ENCODE data around the gene PITPNM1.
"Not testable (repeated sequence)": the region's sequence is repeated elsewhere in the genome, so short reads cannot be mapped to it uniquely, and the experiment has no call there.

Gene PITPNM1

GRCh38 chr11:67482827-67483798, 22.1 kb downstream of the PITPNM1 start, which contains the start of gene AIP:
AIP (plus strand) TSS chr11:67483026; CDS start chr11:67483159, 133 bp downstream.
- peak; percentile 90 for DNase-seq (ENCODE audit: extremely low read depth, low read depth)
- no peak; the same call in none of the 2 replicates for TF ChIP-seq CTCF (IDR thresholded peaks at IDR 0.05; ENCODE audit: low read depth, low read length)

GRCh38 chr11:67482275-67482826, 22.8 kb downstream of the PITPNM1 start:
- no peak for DNase-seq (ENCODE audit: extremely low read depth, low read depth)
- no peak for TF ChIP-seq CTCF (IDR thresholded peaks at IDR 0.05; ENCODE audit: low read depth, low read length)

GRCh38 chr11:67477344-67478050, 27.7 kb downstream of the PITPNM1 start:
- not testable (repeated sequence) for DNase-seq (ENCODE audit: extremely low read depth, low read depth)

- not testable (repeated sequence) for DNase-seq (ENCODE audit: extremely low read depth, low read depth)
Observed at GRCh38 chr11:67476692-67477091, 28.5 kb downstream of the PITPNM1 start.

- DNase-seq (ENCODE audit: extremely low read depth, low read depth), result no peak
- no peak for TF ChIP-seq CTCF (IDR thresholded peaks at IDR 0.05; ENCODE audit: low read depth, low read length)
Observed at GRCh38 chr11:67472882-67473281, 32.3 kb downstream of the PITPNM1 start.

- DNase-seq (ENCODE audit: extremely low read depth, low read depth), result no peak
- TF ChIP-seq CTCF (IDR thresholded peaks at IDR 0.05; ENCODE audit: low read depth, low read length), result no peak
Observed at GRCh38 chr11:67470337-67471002, 34.7 kb downstream of the PITPNM1 start.

- no peak for DNase-seq (ENCODE audit: extremely low read depth, low read depth)
- no peak for TF ChIP-seq CTCF (IDR thresholded peaks at IDR 0.05; ENCODE audit: low read depth, low read length)
Observed at GRCh38 chr11:67469508-67469811, 35.7 kb downstream of the PITPNM1 start.

All from AG09319 (cell line).